ENCODE results near the gene ZPR1. TPM values are rescaled to one million over a fixed set of nuclear protein-coding genes. Genes with fewer than 3 reads are reported as not detected.
A peak's percentile ranks its signal among the peaks of the same experiment; 100 is the strongest.
"Not testable (repeated sequence)": the region's sequence is repeated elsewhere in the genome, so short reads cannot be mapped to it uniquely, and the experiment has no call there.

ZPR1 gene
- total RNA-seq, 1 donor from 2014 or later, result 26.7 TPM

DNA sequence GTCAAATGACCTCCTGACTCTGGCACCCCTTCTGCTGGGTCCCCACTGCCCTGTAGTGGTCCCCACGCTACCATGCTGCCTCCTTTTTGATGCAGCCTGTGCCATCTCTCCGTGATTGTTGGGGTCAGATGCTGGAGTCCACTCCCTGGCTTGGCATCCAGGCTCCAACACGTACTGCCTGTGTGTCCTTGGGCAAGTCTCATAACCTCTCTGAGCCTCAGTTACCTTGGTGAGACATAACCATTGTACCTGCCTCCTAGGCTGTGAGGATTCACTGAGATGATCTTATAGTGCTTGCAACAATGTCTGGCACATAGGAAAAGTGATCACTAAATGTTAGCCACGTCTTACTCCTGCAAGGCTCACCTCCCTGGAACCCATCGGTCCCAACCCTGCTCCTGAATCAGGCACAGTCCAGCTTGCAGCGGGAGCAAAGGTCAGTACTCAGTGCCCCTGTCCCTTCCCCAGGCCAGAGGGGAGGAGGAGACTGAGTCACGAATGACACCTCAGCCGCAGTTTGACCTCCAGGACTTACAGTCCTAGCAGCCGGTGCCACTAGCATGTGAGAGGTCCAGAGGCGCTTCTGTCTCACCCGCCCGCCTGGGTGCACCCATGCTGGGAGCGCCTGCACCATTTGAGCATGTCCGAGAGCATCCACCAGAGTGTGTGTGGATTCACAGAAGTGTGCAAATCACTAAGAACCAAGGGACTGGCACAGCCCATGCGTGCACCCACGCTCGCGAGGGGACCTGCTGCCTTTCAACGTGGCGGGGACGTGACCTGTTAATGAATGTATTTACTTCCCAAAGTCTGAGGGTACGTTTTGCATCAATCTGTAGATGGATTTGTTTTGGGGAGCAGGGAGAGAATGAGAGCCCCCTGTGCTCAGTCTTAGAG, 38.3 kb upstream of the ZPR1 start:
- DNase-seq (ENCODE audit: low spot score) (peak; percentile 27), ATAC-seq (no peak)
- intact Hi-C loops (cut with DNase I), result no loop called here

DNA sequence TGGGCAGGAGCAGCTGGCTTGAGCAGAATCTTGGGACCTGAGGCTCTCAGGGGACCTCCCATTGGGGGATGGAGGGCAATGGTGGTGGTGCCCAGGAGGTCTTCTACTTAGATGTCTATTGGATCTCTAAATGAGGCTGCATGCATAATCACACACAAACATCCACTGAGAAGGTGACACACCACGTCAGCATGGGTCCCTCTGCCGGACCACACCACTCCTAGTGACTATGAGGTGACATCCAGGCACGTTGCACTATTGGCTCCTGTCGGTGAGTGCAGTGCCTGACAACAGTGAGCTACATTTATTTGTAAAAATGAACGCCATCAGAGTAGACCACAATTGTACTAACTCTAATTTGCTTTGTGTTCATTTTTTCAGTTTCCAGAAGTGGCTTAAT, 37.6 kb upstream of the ZPR1 start:
- no peak for DNase-seq (ENCODE audit: low spot score)

DNA sequence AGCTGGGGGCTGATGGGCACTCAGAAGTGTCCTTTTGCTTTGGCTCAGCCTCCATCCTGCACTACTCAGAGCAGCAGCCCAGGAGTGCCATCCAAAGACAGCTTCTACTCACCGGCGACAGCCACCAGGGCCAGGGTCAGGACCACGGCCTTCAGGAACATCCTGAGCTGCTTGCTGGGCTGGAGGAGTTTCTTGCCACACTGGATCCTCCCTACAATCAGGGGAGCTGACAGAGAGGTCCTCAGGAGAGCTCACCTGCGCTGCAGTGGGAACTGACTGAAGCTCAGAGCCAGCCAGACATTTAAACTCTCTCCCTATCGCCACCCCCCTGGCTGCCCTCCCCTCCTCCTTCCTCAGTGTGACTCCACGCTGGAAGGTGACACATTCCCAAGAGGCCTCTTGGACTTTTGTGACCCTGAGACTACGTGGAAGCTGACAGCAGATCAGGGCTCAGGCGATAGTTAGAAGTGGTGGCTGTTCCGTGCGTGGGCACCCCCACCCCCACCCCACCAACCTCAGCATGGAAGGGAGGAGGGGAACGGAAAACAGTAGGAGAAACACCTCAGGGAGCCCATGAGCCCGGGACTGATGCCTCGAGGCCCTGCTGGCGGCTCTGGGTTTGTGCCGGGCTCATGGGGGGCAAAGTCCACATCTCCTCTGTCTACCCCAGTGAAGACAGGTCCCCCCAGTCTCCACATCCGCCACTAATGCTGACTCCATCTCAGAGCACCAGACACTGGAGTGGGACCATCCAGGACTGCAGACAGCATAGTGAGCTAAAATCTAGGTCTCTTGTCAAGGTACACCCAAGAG, 35.4 kb upstream of the ZPR1 start, which contains the start of gene APOA4:
APOA4 (minus strand) TSS at position 274 of the 813 bp plus-strand sequence; CDS start at position 161, 113 bp downstream.
- ATAC-seq, result no peak
- intact Hi-C loops (cut with DNase I), result no loop called here

More for the DNA sequence above, 37.6 kb upstream of the ZPR1 start:
- intact Hi-C loops (cut with DNase I), result no loop called here
- no peak for ATAC-seq

DNA sequence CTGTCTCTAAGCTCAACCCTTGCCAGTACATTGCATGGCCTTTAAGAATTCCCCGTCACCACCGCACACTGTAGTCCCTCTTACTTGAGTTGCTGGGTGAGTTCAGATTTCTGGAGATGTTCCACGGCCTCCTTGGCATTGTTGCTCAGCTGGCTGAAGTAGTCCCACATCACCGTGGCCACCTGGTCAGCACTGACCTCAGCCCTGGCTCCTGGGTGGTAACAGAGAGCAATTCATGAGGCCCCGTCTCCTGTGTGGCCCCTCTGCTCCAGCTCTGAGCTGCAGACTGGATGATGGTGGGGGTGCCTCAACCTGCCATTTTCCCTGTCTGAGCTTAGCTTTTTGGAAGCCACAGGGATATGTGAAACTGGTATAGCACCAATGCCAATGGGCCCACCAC, 34.8 kb upstream of the ZPR1 start:
- no peak for DNase-seq (ENCODE audit: low spot score)
- intact Hi-C loops (cut with DNase I), result no loop called here
- no peak for ATAC-seq

More for the DNA sequence above, 35.4 kb upstream of the ZPR1 start, which contains the start of gene APOA4:
- DNase-seq (ENCODE audit: low spot score), result no peak

DNA sequence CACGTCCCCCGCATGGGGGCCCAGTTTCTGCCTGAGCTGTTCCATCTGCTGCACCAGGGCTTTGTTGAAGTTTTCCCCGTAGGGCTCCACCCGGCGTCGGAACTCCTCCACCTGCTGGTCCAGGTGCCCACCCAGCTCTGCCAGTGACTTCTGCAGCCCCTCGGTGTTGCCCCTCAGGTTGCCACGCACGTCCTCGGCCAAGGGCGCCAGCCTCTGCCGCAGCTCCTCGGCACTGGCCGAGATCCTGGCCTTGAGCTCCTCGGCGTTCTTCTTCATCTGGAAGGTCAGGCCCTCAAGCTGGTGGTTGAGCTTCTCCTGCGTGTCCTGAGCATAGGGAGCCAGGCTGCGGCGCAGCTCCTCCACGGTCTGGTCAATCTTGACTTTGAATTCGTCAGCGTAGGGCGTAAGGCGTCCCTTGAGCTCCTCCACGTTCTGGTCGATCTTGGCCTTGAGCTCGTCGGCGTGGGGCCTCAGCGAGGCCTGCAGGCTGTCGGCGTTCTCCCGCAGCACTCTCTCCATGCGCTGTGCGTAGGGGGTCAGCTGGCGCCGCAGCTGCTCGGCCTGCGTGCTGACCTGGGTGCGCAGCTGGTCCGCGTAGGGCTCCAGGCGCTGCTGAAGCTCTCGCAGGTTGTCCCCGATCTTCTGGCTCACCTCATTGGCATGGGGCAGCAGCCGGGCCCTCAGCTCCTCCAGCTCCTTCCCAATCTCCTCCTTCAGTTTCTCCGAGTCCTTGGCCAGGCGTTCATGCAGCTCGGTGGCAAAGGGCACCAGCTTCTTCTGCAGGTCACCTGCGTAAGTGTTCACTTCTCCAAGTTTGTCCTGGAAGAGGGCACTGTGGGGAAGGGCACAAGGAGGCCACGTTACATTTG, 33.5 kb upstream of the ZPR1 start:
- ATAC-seq, result no peak
- no peak for DNase-seq (ENCODE audit: low spot score)
- intact Hi-C loops (cut with DNase I), result no loop called here

DNA sequence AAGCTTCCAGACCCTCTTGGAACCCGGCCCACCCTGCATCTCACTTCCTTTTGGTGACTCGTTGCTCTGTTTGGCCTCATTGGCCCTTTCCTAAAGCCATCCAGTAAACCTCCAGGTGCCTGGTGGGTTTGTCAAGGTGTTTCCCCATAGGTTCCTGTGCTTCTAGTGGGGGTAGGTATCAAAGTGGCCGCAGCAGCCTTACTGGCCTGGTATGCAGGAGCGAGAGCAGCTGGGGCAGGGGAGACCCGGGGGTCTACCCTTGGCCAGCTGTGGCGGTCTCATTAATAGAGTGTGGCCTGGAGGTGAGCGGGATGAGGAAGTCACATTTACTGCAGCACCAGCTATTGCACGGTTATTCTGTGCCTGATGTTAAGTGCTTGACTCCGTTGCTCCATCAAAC, 31.2 kb upstream of the ZPR1 start:
- DNase-seq (ENCODE audit: low spot score) (no peak), ATAC-seq (no peak)
- intact Hi-C loops (cut with DNase I), result no loop called here

DNA sequence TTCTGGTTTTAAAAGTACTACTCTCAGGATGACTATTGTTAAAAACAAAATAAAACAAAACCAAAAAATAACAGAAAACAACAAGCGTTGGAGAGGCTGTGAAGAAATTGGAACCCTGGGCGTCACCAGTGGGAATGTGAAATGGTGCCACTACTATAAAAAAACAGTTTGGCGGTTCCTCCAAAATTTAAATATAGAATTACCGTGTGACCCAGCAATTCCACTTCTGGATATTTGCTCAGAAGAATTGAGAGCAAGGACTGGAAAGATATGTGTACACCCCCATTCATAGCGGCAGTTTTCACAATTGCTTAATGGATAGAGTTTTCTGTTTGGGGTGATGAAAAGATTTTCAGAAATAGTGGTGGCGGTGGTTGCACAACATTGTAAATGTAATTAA, 26.7 kb upstream of the ZPR1 start:
- ATAC-seq, result no peak
- intact Hi-C loops (cut with DNase I), result no loop called here
- DNase-seq (ENCODE audit: low spot score), result no peak

DNA sequence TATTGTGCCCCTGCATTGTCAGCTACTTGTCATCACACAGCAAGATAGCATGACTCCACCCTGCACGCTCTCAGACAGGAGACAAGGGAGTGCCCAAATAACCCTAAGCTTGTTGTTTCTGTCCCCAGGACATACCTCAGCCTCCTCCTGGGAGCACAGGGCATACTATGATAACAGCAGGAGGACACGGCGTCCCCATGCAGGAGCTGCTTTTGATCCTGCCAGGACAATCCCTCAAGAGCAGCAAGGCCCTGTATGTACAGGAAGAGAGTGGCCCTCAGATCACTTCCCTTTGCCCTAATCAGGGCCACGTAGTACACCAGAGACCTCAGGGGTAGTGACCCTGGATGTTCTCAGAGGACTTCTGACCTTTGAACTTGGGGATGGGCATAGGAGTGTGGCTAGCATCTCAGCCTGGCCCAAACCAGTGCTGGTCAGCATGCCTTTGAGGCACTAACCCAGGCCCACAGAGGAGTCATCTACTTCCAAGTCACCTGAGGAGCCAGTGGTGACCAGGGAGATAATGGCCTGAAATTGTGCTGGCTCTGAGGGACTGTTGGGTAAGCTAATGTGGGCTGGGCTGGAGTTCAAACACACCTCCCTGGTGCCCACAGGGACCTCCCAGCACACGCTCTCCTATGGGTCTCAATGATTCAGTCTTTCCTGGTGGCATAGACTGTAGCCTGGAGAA, 26.1 kb upstream of the ZPR1 start:
- DNase-seq (ENCODE audit: low spot score) (no peak), ATAC-seq (no peak)
- intact Hi-C loops (cut with DNase I), result no loop called here

DNA sequence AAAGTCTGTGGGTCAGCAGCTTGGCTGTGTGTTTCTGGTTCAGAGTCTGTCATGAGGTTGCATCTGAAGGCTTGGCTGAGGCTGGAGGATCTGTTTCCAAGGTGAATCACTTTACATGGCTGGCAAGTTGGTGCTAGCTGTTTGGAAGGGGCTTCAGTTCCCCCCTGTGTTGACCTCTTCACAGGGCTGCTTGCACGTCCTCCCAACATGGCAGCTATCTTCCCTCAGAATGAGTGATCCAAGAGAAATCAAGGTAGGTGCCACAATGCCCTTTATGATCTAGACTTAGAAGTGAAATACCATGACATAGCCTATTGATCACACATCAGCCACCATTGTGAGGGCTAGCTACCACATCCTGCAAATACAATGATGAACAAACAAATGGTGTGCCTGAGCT, 25.3 kb upstream of the ZPR1 start:
- ATAC-seq (no peak), DNase-seq (ENCODE audit: low spot score) (no peak)
- intact Hi-C loops (cut with DNase I), result no loop called here

DNA sequence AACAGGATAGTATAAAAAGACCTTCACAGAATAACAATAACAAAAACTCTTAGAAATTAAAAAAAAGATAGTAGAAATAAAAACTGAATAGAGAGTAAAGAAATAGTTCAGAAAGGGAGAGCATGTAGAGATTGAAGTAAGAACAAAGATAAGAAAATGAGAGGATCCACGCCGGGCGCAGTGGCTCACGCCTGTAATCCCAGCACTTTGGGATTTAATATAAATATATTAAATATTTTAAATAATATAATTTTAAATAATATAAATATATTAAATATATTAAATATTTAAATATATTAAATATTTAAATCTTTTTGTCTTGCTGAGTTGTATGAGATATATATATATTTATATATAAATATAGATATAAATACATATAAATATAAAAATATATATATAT, 24.3 kb upstream of the ZPR1 start:
- intact Hi-C loops (cut with DNase I), result no loop called here
- no peak for DNase-seq (ENCODE audit: low spot score)
- ATAC-seq, result no peak

DNA sequence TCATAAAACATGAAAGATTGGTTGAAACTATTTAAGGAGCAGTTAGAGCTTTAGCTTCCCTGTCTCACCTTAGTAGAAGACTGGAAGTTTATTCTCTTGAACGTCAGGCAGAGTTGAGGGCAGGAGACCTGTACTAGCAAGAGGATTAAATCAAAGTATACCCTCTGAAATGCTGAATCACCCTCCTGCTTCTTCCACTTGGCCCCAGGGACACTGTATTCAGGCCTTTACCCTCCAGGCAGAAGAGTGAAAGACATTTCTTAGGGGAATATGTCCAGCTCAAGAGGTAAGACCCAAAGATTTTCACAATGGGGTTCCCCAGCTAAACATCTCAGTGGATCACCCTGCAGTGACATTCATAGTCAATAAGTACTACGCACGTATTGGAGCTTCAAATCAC, 23.4 kb upstream of the ZPR1 start:
- intact Hi-C loops (cut with DNase I), result no loop called here
- DNase-seq (ENCODE audit: low spot score) (no peak), ATAC-seq (no peak)

DNA sequence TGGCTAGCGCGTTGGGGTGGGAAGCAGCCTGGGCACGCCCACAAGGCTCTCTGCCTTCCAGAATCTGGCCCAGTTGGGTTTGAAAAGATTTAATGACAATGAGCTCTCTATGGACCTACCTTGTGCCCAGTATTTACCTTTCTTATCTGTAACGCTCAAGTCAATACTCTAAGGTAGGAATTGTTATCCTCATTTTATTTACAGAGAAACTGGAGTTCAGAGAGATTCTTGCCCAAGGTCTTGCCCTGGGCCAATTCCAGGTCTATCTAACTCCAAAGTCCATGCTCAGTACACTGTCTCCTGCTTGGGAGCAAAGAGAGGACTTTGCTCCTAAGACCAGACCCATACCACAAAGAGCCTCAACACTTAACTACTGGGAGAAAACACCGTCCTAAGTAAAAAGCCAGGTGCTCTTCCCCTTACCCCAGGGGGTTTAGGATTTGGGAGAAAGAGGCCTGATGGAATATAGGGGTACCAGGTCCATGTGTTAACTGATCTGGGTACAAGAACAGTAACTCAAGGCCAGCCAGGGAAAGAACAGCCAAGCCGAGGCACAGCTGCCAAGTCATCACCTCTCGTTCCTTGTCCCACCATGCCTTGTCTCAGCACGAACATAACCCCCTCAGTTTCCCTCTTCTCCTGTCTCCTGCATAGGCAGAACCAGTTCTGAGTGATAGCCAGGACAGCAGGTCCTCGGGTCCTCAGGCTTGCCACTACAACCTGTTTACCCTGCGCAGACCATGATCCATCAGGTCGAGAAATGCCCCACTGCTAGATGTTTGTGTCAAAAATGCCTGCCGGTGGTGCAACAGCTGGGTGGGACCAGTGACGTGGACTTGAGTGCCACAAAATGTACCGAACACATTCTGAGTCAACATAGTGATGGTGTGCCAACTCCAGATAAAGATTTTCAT, 20.7 kb upstream of the ZPR1 start:
- DNase-seq (ENCODE audit: low spot score) (no peak), ATAC-seq (no peak)
- intact Hi-C loops (cut with DNase I), result no loop called here

DNA sequence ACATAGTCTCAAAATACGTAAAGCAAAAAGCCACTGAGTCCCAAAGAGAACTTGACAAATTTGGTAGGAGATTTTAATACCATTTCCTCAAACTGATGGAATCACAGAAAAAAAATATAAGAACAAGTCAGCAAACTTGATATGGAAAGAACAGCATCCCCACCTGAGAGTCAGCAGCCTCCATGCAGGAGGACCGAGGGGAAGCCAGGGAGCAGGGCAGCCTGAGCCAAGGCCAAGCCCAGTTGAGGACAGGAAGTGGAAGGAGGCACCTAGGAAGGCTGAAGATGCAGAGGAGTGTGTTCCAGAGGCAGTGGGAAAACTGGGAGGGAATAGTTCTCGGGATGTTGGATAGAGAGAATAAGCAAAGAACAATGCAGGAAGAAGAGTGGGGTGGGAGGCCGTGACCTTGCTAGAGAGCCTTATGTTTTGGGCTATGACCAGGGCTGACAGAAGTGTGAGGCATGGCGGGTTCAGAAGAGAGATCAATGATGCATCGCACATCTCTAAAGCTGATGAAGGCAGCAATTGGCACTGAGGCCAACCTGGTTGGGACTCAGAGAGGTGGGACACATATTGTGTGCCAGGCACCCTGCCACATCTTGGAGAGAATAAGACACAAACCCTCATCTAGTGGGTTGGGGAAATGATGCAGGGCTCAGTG, 19.9 kb upstream of the ZPR1 start:
- no peak for ATAC-seq
- intact Hi-C loops (cut with DNase I), result no loop called here
- no peak for DNase-seq (ENCODE audit: low spot score)

DNA sequence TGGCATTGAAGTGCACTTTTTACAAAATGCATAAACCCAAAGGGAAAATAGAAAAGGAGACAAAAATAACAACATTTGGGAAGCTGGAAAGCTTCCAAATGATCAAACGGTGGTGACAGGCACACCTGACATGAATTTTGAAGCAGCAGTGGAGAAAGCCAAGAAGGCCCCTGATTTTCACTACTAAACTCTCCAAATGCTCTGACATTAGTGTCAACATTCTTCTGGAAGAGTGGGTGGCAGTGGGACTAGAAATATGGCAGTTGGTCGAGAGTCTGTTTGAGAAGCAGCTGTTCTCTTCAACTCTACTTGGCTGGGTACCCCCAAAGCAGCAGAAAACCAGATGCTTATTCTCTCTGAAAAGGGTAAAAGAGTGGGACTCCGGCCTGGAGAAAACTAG, 16.2 kb upstream of the ZPR1 start:
- no peak for ATAC-seq
- no peak for DNase-seq (ENCODE audit: low spot score)
- intact Hi-C loops (cut with DNase I), result no loop called here

DNA sequence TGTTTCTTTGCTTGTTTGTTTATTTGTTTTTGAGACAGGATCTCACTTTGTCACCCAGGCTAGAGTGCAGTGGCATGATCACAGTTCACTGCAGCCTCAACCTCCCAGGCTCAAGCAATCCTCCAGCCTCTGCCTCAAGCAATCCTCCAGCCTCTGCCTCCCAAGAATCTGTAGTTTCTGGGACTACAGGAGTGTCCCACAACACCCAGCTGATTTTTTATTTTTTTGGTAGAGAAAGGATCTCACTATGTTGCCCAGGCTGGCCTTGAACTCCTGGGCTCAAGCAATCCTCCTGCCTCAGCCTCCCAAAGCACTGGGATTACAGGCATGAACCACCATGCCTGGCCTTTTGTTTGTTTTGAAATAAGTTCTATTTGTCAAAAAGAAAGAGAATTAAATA, 13.8 kb upstream of the ZPR1 start:
- intact Hi-C loops (cut with DNase I); ATAC-seq; DNase-seq (ENCODE audit: low spot score): not testable (repeated sequence)

DNA sequence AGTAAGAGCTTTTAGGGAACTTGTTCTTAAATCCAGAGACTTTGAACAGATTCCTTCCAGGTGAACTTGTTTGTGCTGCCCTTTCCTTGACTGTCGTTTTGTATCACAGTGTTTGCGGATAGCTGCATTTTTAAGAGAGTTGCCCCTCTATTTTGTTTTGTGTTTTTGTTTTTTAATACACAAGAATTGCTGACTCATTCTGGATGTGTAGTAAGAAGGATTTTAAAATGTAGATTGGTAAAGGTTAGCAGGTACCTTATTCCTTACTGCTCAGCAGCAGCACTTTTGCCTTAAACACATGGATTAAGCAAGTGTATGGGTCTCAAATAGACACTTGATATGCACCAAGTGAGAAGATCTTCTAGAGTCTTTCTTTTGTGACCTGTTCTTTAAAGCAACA, 12.8 kb upstream of the ZPR1 start:
- intact Hi-C loops (cut with DNase I), result no loop called here
- DNase-seq (ENCODE audit: low spot score) (no peak), ATAC-seq (no peak)

DNA sequence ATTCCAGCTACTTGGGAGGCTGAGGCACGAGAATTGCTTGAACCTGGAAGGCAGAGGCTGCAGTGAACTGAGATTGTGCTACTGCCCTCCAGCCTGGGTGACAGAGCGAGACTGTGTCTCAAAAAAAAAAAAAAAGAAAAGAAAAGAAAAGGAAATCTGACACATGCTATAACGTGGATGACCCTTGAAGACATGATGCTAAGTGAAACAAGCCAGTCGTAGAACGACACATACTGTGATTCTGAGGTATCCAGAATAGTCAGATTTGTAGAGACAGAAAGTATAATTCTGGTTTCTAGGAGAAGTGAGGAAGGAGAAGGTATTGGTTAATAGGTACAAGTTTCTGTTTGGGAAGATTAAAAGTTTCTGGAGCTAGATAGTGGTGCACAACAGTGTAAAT, 10.5 kb upstream of the ZPR1 start:
- ATAC-seq, result no peak
- intact Hi-C loops (cut with DNase I), result loop anchor here (10.0 kb wide), 1 partner anchor 426 kb away; no protein-coding TSS in a partner anchor
- DNase-seq (ENCODE audit: low spot score), result no peak

Measured in sciatic nerve (tissue), 2 donors.